OCI-LY7 (cell line): Measurements from ENCODE around the gene DRAM2. TPM values are rescaled to one million over a fixed set of nuclear protein-coding genes. Genes with fewer than 3 reads are reported as not detected.

ENCODE experiments used
- BruUV-seq: library from RNA; stranded (reverse); fragments of 400-500 nt; replicated peaks from 2 replicates; lab custom pipeline; 2021; lab: Mats Ljungman, UMichigan
- CTCF ChIA-PET: fragments of 300-600 bp; sonication (Branson Sonifier 250); formaldehyde crosslinking; loops from one replicate; lab custom pipeline; 2022; ENCODE audit warnings: antibody characterized with exemption; ENCODE audit not compliant: unreplicated experiment; lab: Charles Lee
- POLR2A ChIA-PET: fragments of 300-600 bp; sonication (Branson Sonifier 250); formaldehyde crosslinking; loops from one replicate; lab custom pipeline; 2022; ENCODE audit warnings: antibody characterized with exemption; lab: Charles Lee
- DNase-seq: peaks from one replicate; pipeline ENCODE4 v3.0.0-alpha.2; 2015; ENCODE audit warnings: low spot score
- H2AFZ ChIP-seq: fragments of 200-600 bp; sonication (generic), shearing (Covaris generic); 2 replicates; pipeline ENCODE4 v1.6.1; 2014; ENCODE audit warnings: mild to moderate bottlenecking, antibody characterized with exemption, low read length, moderate library complexity
- H3K27ac ChIP-seq: fragments of 200-600 bp; sonication (generic); 2 replicates; pipeline ENCODE4 v1.5.1; 2014; ENCODE audit warnings: mixed run types, low read depth, mild to moderate bottlenecking, moderate library complexity, low read length, inconsistent platforms; ENCODE audit not compliant: poor library complexity, severe bottlenecking
- H3K36me3 ChIP-seq: fragments of 200-600 bp; sonication (generic); 2 replicates; pipeline ENCODE4 v1.6.1; 2014; ENCODE audit warnings: mild to moderate bottlenecking, antibody characterized with exemption, low read length, moderate library complexity, mixed read lengths; ENCODE audit not compliant: insufficient read depth
- H3K4me1 ChIP-seq: fragments of 200-600 bp; sonication (generic); 2 replicates; pipeline ENCODE4 v1.5.1; 2014; ENCODE audit warnings: mild to moderate bottlenecking, low read length; ENCODE audit not compliant: insufficient read depth, poor library complexity, severe bottlenecking
- H3K4me2 ChIP-seq: fragments of 200-600 bp; sonication (generic); 2 replicates; pipeline ENCODE4 v1.6.1; 2014; ENCODE audit warnings: mild to moderate bottlenecking, low read length
- H3K4me3 ChIP-seq: fragments of 200-600 bp; sonication (generic); 2 replicates; pipeline ENCODE4 v1.5.1; 2014; ENCODE audit warnings: mild to moderate bottlenecking, low read depth, low read length; ENCODE audit not compliant: poor library complexity, severe bottlenecking
- H3K79me2 ChIP-seq: fragments of 200-600 bp; sonication (generic); 2 replicates; pipeline ENCODE4 v1.6.1; 2016; ENCODE audit warnings: low read depth, mild to moderate bottlenecking, low read length, moderate library complexity, mixed read lengths; ENCODE audit not compliant: insufficient read depth
- H3K9me2 ChIP-seq: fragments of 200-600 bp; sonication (generic); 2 replicates; pipeline ENCODE4 v1.6.1; 2016; ENCODE audit warnings: mild to moderate bottlenecking, low read length, mixed read lengths; ENCODE audit not compliant: insufficient read depth
- H3K9me3 ChIP-seq: fragments of 200-600 bp; sonication (generic); 2 replicates; pipeline ENCODE4 v1.6.1; 2014; ENCODE audit warnings: mild to moderate bottlenecking, mixed run types, low read length, mixed read lengths
- H4K20me1 ChIP-seq: fragments of 200-600 bp; sonication (generic); 2 replicates; pipeline ENCODE4 v1.6.1; 2014; ENCODE audit warnings: mild to moderate bottlenecking, antibody characterized with exemption, low read length, moderate library complexity, mixed read lengths; ENCODE audit not compliant: insufficient read depth
- CTCF ChIP-seq: fragments of 200-600 bp; sonication (generic); conservative IDR thresholded peaks from 2 replicates; pipeline ENCODE4 v1.5.1; 2014; ENCODE audit warnings: mild to moderate bottlenecking, antibody characterized with exemption, low read length, moderate library complexity, mixed read lengths
- EZH2phosphoT487 ChIP-seq: fragments of 200-600 bp; sonication (generic); IDR thresholded peaks from 2 replicates; pipeline ENCODE4 v1.6.1; 2018; ENCODE audit warnings: low read depth, borderline replicate concordance, mild to moderate bottlenecking, mixed run types, antibody characterized with exemption, low read length, moderate library complexity, mixed read lengths
- intact Hi-C: fragments of 100-400 bp; cut with micrococcal nuclease; formaldehyde crosslinking; loops from one replicate; pipeline ENCODE4 v1.10.0; 2022; ENCODE audit not compliant: unreplicated experiment
- total RNA-seq, 2 experiments: library from RNA; depleted of rRNA in 1 of 2; stranded (reverse); fragments of >200 nt in 1 of 2; shearing (Covaris generic) in 1 of 2; gene quantifications; 2 replicates each; pipeline ENCODE4 v1.2.3, GENCODE V29; 2014 to 2022

DRAM2 gene
- total RNA-seq, 2 experiments from 2014 or later = 83.5 to 84.2 TPM

GRCh38 chr1:111116496-111116895 is 23.4 kb downstream of the DRAM2 start:
- CTCF ChIA-PET = no interaction called here
- no peaks in the 10 kb centered on the region for H4K20me1 ChIP-seq
- H3K9me2 ChIP-seq = no peaks in the 10 kb centered on the region
- H3K4me3 ChIP-seq = no peak overlapping the region
- no peaks in the 10 kb centered on the region for H3K4me1 ChIP-seq
- POLR2A ChIA-PET = no interaction called here
- intact Hi-C loops = no loop called here
- H3K36me3 ChIP-seq = peaks cover 96% of the 10 kb centered on the region
- no peak for DNase-seq
- H2AFZ ChIP-seq = no peak overlapping the region
- no peak overlapping the region for H3K4me2 ChIP-seq
- H3K9me3 ChIP-seq = no peaks in the 10 kb centered on the region
- no peaks in the 10 kb centered on the region for H3K79me2 ChIP-seq
- TF ChIP-seq CTCF = no peak
- TF ChIP-seq EZH2phosphoT487 = no peak
- BruUV-seq = no TSS peak
- no peak overlapping the region for H3K27ac ChIP-seq

- no peak overlapping the region for H3K4me2 ChIP-seq
- no peak for TF ChIP-seq EZH2phosphoT487
- TF ChIP-seq CTCF = no peak
- DNase-seq = no peak
- CTCF ChIA-PET = no interaction called here
- H3K4me1 ChIP-seq = no peaks in the 10 kb centered on the region
- H3K4me3 ChIP-seq = no peak overlapping the region
- H3K9me2 ChIP-seq = no peaks in the 10 kb centered on the region
- peaks cover 23% of the 10 kb centered on the region for H3K9me3 ChIP-seq
- intact Hi-C loops = no loop called here
- H4K20me1 ChIP-seq = no peaks in the 10 kb centered on the region
- H2AFZ ChIP-seq = no peak overlapping the region
- peaks cover 72% of the 10 kb centered on the region for H3K36me3 ChIP-seq
- H3K79me2 ChIP-seq = no peaks in the 10 kb centered on the region
- no peak overlapping the region for H3K27ac ChIP-seq
- no TSS peak for BruUV-seq
- POLR2A ChIA-PET = interaction anchor here (1.4 kb wide), 1 partner anchor 14 kb away, joined by 4 read pairs; no protein-coding TSS in a partner anchor
Measured at GRCh38 chr1:111110197-111110899, 29.5 kb downstream of the DRAM2 start.

GRCh38 chr1:111104981-111105380 is 34.9 kb downstream of the DRAM2 start:
- POLR2A ChIA-PET = interaction anchor here (0.8 to 1.3 kb wide), 2 partner anchors 17 to 20 kb away, joined by 3 to 5 read pairs; no protein-coding TSS in a partner anchor
- intact Hi-C loops = no loop called here
- CTCF ChIA-PET = no interaction called here
- no peaks in the 10 kb centered on the region for H3K4me1 ChIP-seq
- BruUV-seq = no TSS peak
- no peak overlapping the region for H3K4me2 ChIP-seq
- TF ChIP-seq CTCF (no peak), EZH2phosphoT487 (no peak)
- H3K79me2 ChIP-seq = no peaks in the 10 kb centered on the region
- peaks cover 36% of the 10 kb centered on the region for H3K9me3 ChIP-seq
- H3K36me3 ChIP-seq = peaks cover 30% of the 10 kb centered on the region
- H4K20me1 ChIP-seq = no peaks in the 10 kb centered on the region
- no peak overlapping the region for H3K4me3 ChIP-seq
- H3K9me2 ChIP-seq = no peaks in the 10 kb centered on the region
- no peak overlapping the region for H2AFZ ChIP-seq
- DNase-seq = no peak
- no peak overlapping the region for H3K27ac ChIP-seq
